Measurements from ENCODE around the gene CRY2.

CRY2 gene

GRCh38 chr11:45847911-45848316 lies 639 bp downstream of the CRY2 start:
- H3K36me3 ChIP-seq (ENCODE audit: control insufficient read depth, insufficient read depth, low read length) = peaks cover 10% of the 10 kb centered on the region
- DNase-seq = peak in 2 of 3 donors; percentile 7 to 23
- H3K27ac ChIP-seq (ENCODE audit: insufficient read depth, low read length, poor library complexity, severe bottlenecking) = peak overlapping the region; percentile 95
- peak overlapping the region; percentile 93 for H3K4me3 ChIP-seq (ENCODE audit: insufficient read depth, low read depth, low read length, poor library complexity, severe bottlenecking)
- peaks cover 28% of the 10 kb centered on the region for H3K4me1 ChIP-seq (ENCODE audit: control insufficient read depth, insufficient read depth, low read length, poor library complexity, severe bottlenecking)
- no peaks in the 10 kb centered on the region for H3K27me3 ChIP-seq (replicated peaks; ENCODE audit: control insufficient read depth, insufficient read depth, low read length, poor library complexity, severe bottlenecking)
- H3K9me3 ChIP-seq (ENCODE audit: control insufficient read depth, low read length) = no peaks in the 10 kb centered on the region

GRCh38 chr11:45848654-45849081 lies 1.4 kb downstream of the CRY2 start:
- H3K4me1 ChIP-seq (ENCODE audit: control insufficient read depth, insufficient read depth, low read length, poor library complexity, severe bottlenecking) = peaks cover 24% of the 10 kb centered on the region
- peak overlapping the region; percentile 95 for H3K27ac ChIP-seq (ENCODE audit: insufficient read depth, low read length, poor library complexity, severe bottlenecking)
- no peaks in the 10 kb centered on the region for H3K9me3 ChIP-seq (ENCODE audit: control insufficient read depth, low read length)
- H3K27me3 ChIP-seq (replicated peaks; ENCODE audit: control insufficient read depth, insufficient read depth, low read length, poor library complexity, severe bottlenecking) = no peaks in the 10 kb centered on the region
- H3K4me3 ChIP-seq (ENCODE audit: insufficient read depth, low read depth, low read length, poor library complexity, severe bottlenecking) = no peak overlapping the region
- no peak for DNase-seq
- peaks cover 10% of the 10 kb centered on the region for H3K36me3 ChIP-seq (ENCODE audit: control insufficient read depth, insufficient read depth, low read length)

GRCh38 chr11:45850446-45850845 lies 3.2 kb downstream of the CRY2 start:
- Histone ChIP-seq H3K9me3 (ENCODE audit: control insufficient read depth, low read length) (no peaks in the 10 kb centered on the region), H3K4me1 (ENCODE audit: control insufficient read depth, insufficient read depth, low read length, poor library complexity, severe bottlenecking) (peaks cover 24% of the 10 kb centered on the region), H3K4me3 (ENCODE audit: insufficient read depth, low read depth, low read length, poor library complexity, severe bottlenecking) (no peak overlapping the region), H3K27ac (ENCODE audit: insufficient read depth, low read length, poor library complexity, severe bottlenecking) (no peak overlapping the region), H3K27me3 (replicated peaks; ENCODE audit: control insufficient read depth, insufficient read depth, low read length, poor library complexity, severe bottlenecking) (no peaks in the 10 kb centered on the region), H3K36me3 (ENCODE audit: control insufficient read depth, insufficient read depth, low read length) (peaks cover 10% of the 10 kb centered on the region)
- no peak for DNase-seq

GRCh38 chr11:45851228-45851627 lies 4.0 kb downstream of the CRY2 start:
- peaks cover 18% of the 10 kb centered on the region for H3K36me3 ChIP-seq (ENCODE audit: control insufficient read depth, insufficient read depth, low read length)
- DNase-seq = no peak

GRCh38 chr11:45852018-45852711 lies 4.9 kb downstream of the CRY2 start:
- Histone ChIP-seq H3K4me3 (ENCODE audit: insufficient read depth, low read depth, low read length, poor library complexity, severe bottlenecking) (no peak overlapping the region), H3K4me1 (ENCODE audit: control insufficient read depth, insufficient read depth, low read length, poor library complexity, severe bottlenecking) (peaks cover 16% of the 10 kb centered on the region), H3K9me3 (ENCODE audit: control insufficient read depth, low read length) (no peaks in the 10 kb centered on the region), H3K27ac (ENCODE audit: insufficient read depth, low read length, poor library complexity, severe bottlenecking) (no peak overlapping the region), H3K27me3 (replicated peaks; ENCODE audit: control insufficient read depth, insufficient read depth, low read length, poor library complexity, severe bottlenecking) (no peaks in the 10 kb centered on the region), H3K36me3 (ENCODE audit: control insufficient read depth, insufficient read depth, low read length) (peaks cover 25% of the 10 kb centered on the region)
- no peak for DNase-seq

More at GRCh38 chr11:45851228-45851627, 4.0 kb downstream of the CRY2 start:
- H3K9me3 ChIP-seq (ENCODE audit: control insufficient read depth, low read length) = no peaks in the 10 kb centered on the region
- no peak overlapping the region for H3K27ac ChIP-seq (ENCODE audit: insufficient read depth, low read length, poor library complexity, severe bottlenecking)
- H3K27me3 ChIP-seq (replicated peaks; ENCODE audit: control insufficient read depth, insufficient read depth, low read length, poor library complexity, severe bottlenecking) = no peaks in the 10 kb centered on the region
- H3K4me3 ChIP-seq (ENCODE audit: insufficient read depth, low read depth, low read length, poor library complexity, severe bottlenecking) = no peak overlapping the region
- peaks cover 23% of the 10 kb centered on the region for H3K4me1 ChIP-seq (ENCODE audit: control insufficient read depth, insufficient read depth, low read length, poor library complexity, severe bottlenecking)

GRCh38 chr11:45852712-45853101 lies 5.4 kb downstream of the CRY2 start:
- Histone ChIP-seq H3K36me3 (ENCODE audit: control insufficient read depth, insufficient read depth, low read length) (peaks cover 31% of the 10 kb centered on the region), H3K27ac (ENCODE audit: insufficient read depth, low read length, poor library complexity, severe bottlenecking) (no peak overlapping the region), H3K27me3 (replicated peaks; ENCODE audit: control insufficient read depth, insufficient read depth, low read length, poor library complexity, severe bottlenecking) (no peaks in the 10 kb centered on the region), H3K9me3 (ENCODE audit: control insufficient read depth, low read length) (no peaks in the 10 kb centered on the region), H3K4me1 (ENCODE audit: control insufficient read depth, insufficient read depth, low read length, poor library complexity, severe bottlenecking) (peaks cover 16% of the 10 kb centered on the region), H3K4me3 (ENCODE audit: insufficient read depth, low read depth, low read length, poor library complexity, severe bottlenecking) (no peak overlapping the region)
- DNase-seq = no peak

- Histone ChIP-seq H3K4me3 (ENCODE audit: insufficient read depth, low read depth, low read length, poor library complexity, severe bottlenecking) (no peak overlapping the region), H3K4me1 (ENCODE audit: control insufficient read depth, insufficient read depth, low read length, poor library complexity, severe bottlenecking) (peaks cover 9% of the 10 kb centered on the region), H3K27ac (ENCODE audit: insufficient read depth, low read length, poor library complexity, severe bottlenecking) (no peak overlapping the region), H3K9me3 (ENCODE audit: control insufficient read depth, low read length) (no peaks in the 10 kb centered on the region), H3K36me3 (ENCODE audit: control insufficient read depth, insufficient read depth, low read length) (peaks cover 40% of the 10 kb centered on the region), H3K27me3 (replicated peaks; ENCODE audit: control insufficient read depth, insufficient read depth, low read length, poor library complexity, severe bottlenecking) (no peaks in the 10 kb centered on the region)
- DNase-seq = no peak
Observed at GRCh38 chr11:45853332-45854219, 6.3 kb downstream of the CRY2 start.

- DNase-seq = no peak
- H3K36me3 ChIP-seq (ENCODE audit: control insufficient read depth, insufficient read depth, low read length) = peaks cover 57% of the 10 kb centered on the region
- H3K4me3 ChIP-seq (ENCODE audit: insufficient read depth, low read depth, low read length, poor library complexity, severe bottlenecking) = no peak overlapping the region
- H3K4me1 ChIP-seq (ENCODE audit: control insufficient read depth, insufficient read depth, low read length, poor library complexity, severe bottlenecking) = peaks cover 3% of the 10 kb centered on the region
- H3K27me3 ChIP-seq (replicated peaks; ENCODE audit: control insufficient read depth, insufficient read depth, low read length, poor library complexity, severe bottlenecking) = no peaks in the 10 kb centered on the region
- no peaks in the 10 kb centered on the region for H3K9me3 ChIP-seq (ENCODE audit: control insufficient read depth, low read length)
- H3K27ac ChIP-seq (ENCODE audit: insufficient read depth, low read length, poor library complexity, severe bottlenecking) = no peak overlapping the region
Observed at GRCh38 chr11:45855308-45855707, 8.0 kb downstream of the CRY2 start.

- Histone ChIP-seq H3K27me3 (replicated peaks; ENCODE audit: control insufficient read depth, insufficient read depth, low read length, poor library complexity, severe bottlenecking) (no peaks in the 10 kb centered on the region), H3K9me3 (ENCODE audit: control insufficient read depth, low read length) (no peaks in the 10 kb centered on the region), H3K4me1 (ENCODE audit: control insufficient read depth, insufficient read depth, low read length, poor library complexity, severe bottlenecking) (no peaks in the 10 kb centered on the region), H3K27ac (ENCODE audit: insufficient read depth, low read length, poor library complexity, severe bottlenecking) (no peak overlapping the region), H3K4me3 (ENCODE audit: insufficient read depth, low read depth, low read length, poor library complexity, severe bottlenecking) (no peak overlapping the region), H3K36me3 (ENCODE audit: control insufficient read depth, insufficient read depth, low read length) (peaks cover 60% of the 10 kb centered on the region)
- no peak for DNase-seq
Observed at GRCh38 chr11:45856044-45856468, 8.8 kb downstream of the CRY2 start.

- Histone ChIP-seq H3K4me1 (ENCODE audit: control insufficient read depth, insufficient read depth, low read length, poor library complexity, severe bottlenecking) (no peaks in the 10 kb centered on the region), H3K27me3 (replicated peaks; ENCODE audit: control insufficient read depth, insufficient read depth, low read length, poor library complexity, severe bottlenecking) (no peaks in the 10 kb centered on the region), H3K27ac (ENCODE audit: insufficient read depth, low read length, poor library complexity, severe bottlenecking) (no peak overlapping the region), H3K4me3 (ENCODE audit: insufficient read depth, low read depth, low read length, poor library complexity, severe bottlenecking) (no peak overlapping the region), H3K9me3 (ENCODE audit: control insufficient read depth, low read length) (no peaks in the 10 kb centered on the region), H3K36me3 (ENCODE audit: control insufficient read depth, insufficient read depth, low read length) (peaks cover 73% of the 10 kb centered on the region)
- DNase-seq = no peak
Observed at GRCh38 chr11:45857961-45858474, 10.7 kb downstream of the CRY2 start.

Measured in effector memory CD4-positive, alpha-beta T cell (primary cell).